H9 (cell line): ENCODE results near the gene MYO1F. TPM values are rescaled to one million over a fixed set of nuclear protein-coding genes. Genes with fewer than 3 reads are reported as not detected.

ENCODE experiments used
- DNase-seq: peaks from one replicate; pipeline ENCODE4 v3.0.0-alpha.2; 2017
- H2AFZ ChIP-seq: one replicate; pipeline ENCODE4 v1.6.1; 2013; ENCODE audit warnings: mild to moderate bottlenecking, low read length, control low read depth, moderate library complexity
- H2AK5ac ChIP-seq: 2 replicates; pipeline ENCODE4 v1.6.1; 2013; ENCODE audit warnings: low read length, control low read depth, mixed read lengths; ENCODE audit not compliant: insufficient read length
- H2BK120ac ChIP-seq: one replicate; pipeline ENCODE4 v1.6.1; 2013; ENCODE audit warnings: low read depth, mild to moderate bottlenecking, low read length, control low read depth, inconsistent platforms; ENCODE audit not compliant: poor library complexity, severe bottlenecking
- H2BK12ac ChIP-seq: 2 replicates; pipeline ENCODE4 v1.6.1; 2013; ENCODE audit warnings: low read length, control low read depth, mixed read lengths, low read depth; ENCODE audit not compliant: insufficient read length
- H2BK15ac ChIP-seq: 2 replicates; pipeline ENCODE4 v1.6.1; 2013; ENCODE audit warnings: low read depth, low read length, control low read depth
- H2BK20ac ChIP-seq: one replicate; pipeline ENCODE4 v1.6.1; 2013; ENCODE audit warnings: low read depth, mild to moderate bottlenecking, low read length, control low read depth, inconsistent platforms; ENCODE audit not compliant: poor library complexity, severe bottlenecking
- H2BK5ac ChIP-seq: 2 replicates; pipeline ENCODE4 v1.6.1; 2013; ENCODE audit warnings: low read length, control low read depth, mixed read lengths; ENCODE audit not compliant: insufficient read length
- H3K14ac ChIP-seq: 2 replicates; pipeline ENCODE4 v1.6.1; 2013; ENCODE audit warnings: low read length, control low read depth; ENCODE audit not compliant: insufficient read depth
- H3K18ac ChIP-seq: 2 replicates; pipeline ENCODE4 v1.6.1; 2013; ENCODE audit warnings: low read depth, mild to moderate bottlenecking, mixed read lengths, low read length, control low read depth; ENCODE audit not compliant: insufficient read length
- H3K23ac ChIP-seq: 2 replicates; pipeline ENCODE4 v1.6.1; 2013; ENCODE audit warnings: low read length, control low read depth, mixed read lengths, low read depth; ENCODE audit not compliant: insufficient read length
- H3K23me2 ChIP-seq: 2 replicates; pipeline ENCODE4 v1.6.1; 2013; ENCODE audit warnings: low read depth, mild to moderate bottlenecking, mixed read lengths, low read length, control low read depth; ENCODE audit not compliant: insufficient read length, poor library complexity, severe bottlenecking
- H3K27ac ChIP-seq: 2 replicates; pipeline ENCODE4 v1.5.1; 2013; ENCODE audit warnings: low read length, control low read depth, mixed read lengths, low read depth; ENCODE audit not compliant: insufficient read length
- H3K27me3 ChIP-seq: 2 replicates; pipeline ENCODE4 v1.6.1; 2013; ENCODE audit warnings: low read length, control low read depth, inconsistent platforms; ENCODE audit not compliant: insufficient read depth
- H3K4ac ChIP-seq: 2 replicates; pipeline ENCODE4 v1.6.1; 2013; ENCODE audit warnings: low read depth, mild to moderate bottlenecking, control low read depth, inconsistent platforms, low read length, moderate library complexity
- H3K4me1 ChIP-seq: 2 replicates; pipeline ENCODE4 v1.6.1; 2013; ENCODE audit warnings: low read length, control low read depth, inconsistent platforms; ENCODE audit not compliant: insufficient read depth
- H3K4me2 ChIP-seq: 2 replicates; pipeline ENCODE4 v1.6.1; 2013; ENCODE audit warnings: low read length, control low read depth, mixed read lengths; ENCODE audit not compliant: insufficient read length, insufficient read depth
- H3K56ac ChIP-seq: 2 replicates; pipeline ENCODE4 v1.6.1; 2013; ENCODE audit warnings: low read depth, mild to moderate bottlenecking, mixed read lengths, low read length, control low read depth; ENCODE audit not compliant: insufficient read length
- H3K79me1 ChIP-seq: 2 replicates; pipeline ENCODE4 v1.6.1; 2013; ENCODE audit warnings: low read depth, mild to moderate bottlenecking, moderate library complexity, low read length, control low read depth, inconsistent platforms; ENCODE audit not compliant: insufficient read depth, poor library complexity, severe bottlenecking
- H3K79me2 ChIP-seq: 2 replicates; pipeline ENCODE4 v1.6.1; 2013; ENCODE audit warnings: low read length, control low read depth, inconsistent platforms; ENCODE audit not compliant: insufficient read depth
- H3K9ac ChIP-seq: 2 replicates; pipeline ENCODE4 v1.6.1; 2013; ENCODE audit warnings: low read length, control low read depth, mixed read lengths; ENCODE audit not compliant: insufficient read length; ENCODE audit errors: extremely low read depth
- H3K9me3 ChIP-seq: one replicate; pipeline ENCODE4 v1.6.1; 2013; ENCODE audit warnings: low read depth, low read length, inconsistent platforms; ENCODE audit not compliant: control insufficient read depth
- H3T11ph ChIP-seq: one replicate; pipeline ENCODE4 v1.6.1; 2013; ENCODE audit warnings: mild to moderate bottlenecking, low read length, control low read depth, inconsistent platforms
- H4K20me1 ChIP-seq: one replicate; pipeline ENCODE4 v1.6.1; 2013; ENCODE audit not compliant: control insufficient read depth, insufficient read length, insufficient read depth
- H4K5ac ChIP-seq: 2 replicates; pipeline ENCODE4 v1.6.1; 2013; ENCODE audit warnings: low read depth, mild to moderate bottlenecking, mixed read lengths, low read length, control low read depth; ENCODE audit not compliant: insufficient read length
- H4K8ac ChIP-seq: replicated peaks from 2 replicates; pipeline ENCODE4 v1.6.1; 2013; ENCODE audit warnings: low read length, control low read depth, mixed read lengths, low read depth; ENCODE audit not compliant: insufficient read length
- H4K91ac ChIP-seq: 2 replicates; pipeline ENCODE4 v1.6.1; 2013; ENCODE audit warnings: low read depth, mild to moderate bottlenecking, moderate library complexity, mixed read lengths, low read length, control low read depth; ENCODE audit not compliant: insufficient read length
- H3K27ac Mint-ChIP-seq, 3 experiments: 2 replicates in 2 of 3; 3 replicates in 1 of 3; pipeline ENCODE4 v1.8.0; 2020 to 2021; ENCODE audit warnings: mixed read lengths in 3 of 3, mild to moderate bottlenecking in 1 of 3, moderate library complexity in 1 of 3
- H3K27me3 Mint-ChIP-seq: 2 replicates; pipeline ENCODE4 v1.8.0; 2021; ENCODE audit warnings: low read depth, mild to moderate bottlenecking, moderate library complexity, mixed read lengths
- H3K36me3 Mint-ChIP-seq, 3 experiments: 2 replicates in 2 of 3; 3 replicates in 1 of 3; pipeline ENCODE4 v1.8.0; 2020 to 2021; ENCODE audit warnings: low read depth in 3 of 3, mixed read lengths in 3 of 3; ENCODE audit not compliant: insufficient read depth in 1 of 3
- H3K4me1 Mint-ChIP-seq, 2 experiments: 2 replicates each; pipeline ENCODE4 v1.8.0; 2020; ENCODE audit warnings: mixed read lengths in 2 of 2
- H3K4me3 Mint-ChIP-seq, 2 experiments: 2 replicates in 1 of 2; 3 replicates in 1 of 2; pipeline ENCODE4 v1.8.0; 2020 to 2021; ENCODE audit warnings: mild to moderate bottlenecking in 2 of 2, mixed read lengths in 2 of 2, moderate library complexity in 1 of 2
- H3K9me3 Mint-ChIP-seq, 2 experiments: 2 replicates in 1 of 2; 3 replicates in 1 of 2; pipeline ENCODE4 v1.8.0; 2020; ENCODE audit warnings: mild to moderate bottlenecking in 2 of 2, mixed read lengths in 2 of 2, moderate library complexity in 1 of 2
- WGBS: extraction: QIAGEN DNeasy Blood & Tissue Kit; methylation state at CpG from one replicate; pipeline ENCODE4 v1.1.7; 2013; ENCODE audit warnings: missing lambda C conversion rate, low lambda C conversion rate, mixed read lengths; ENCODE audit not compliant: insufficient read length; ENCODE audit errors: extremely low coverage; 5-methylcytosine and 5-hydroxymethylcytosine counted together
- total RNA-seq: library from RNA; stranded (reverse); gene quantifications from 2 replicates; pipeline ENCODE4 v1.2.1, GENCODE V29; 2021
- TF ChIP-seq, protein P1 (sequence below): fragments of 200-600 bp; sonication (generic); conservative IDR thresholded peaks from 3 replicates; pipeline ENCODE4 v1.8.0; 2021; ENCODE audit warnings: antibody characterized with exemption, mild to moderate bottlenecking

The MYO1F gene
- total RNA-seq, 1 experiment from 2014 or later, result 1.0 TPM

DNA sequence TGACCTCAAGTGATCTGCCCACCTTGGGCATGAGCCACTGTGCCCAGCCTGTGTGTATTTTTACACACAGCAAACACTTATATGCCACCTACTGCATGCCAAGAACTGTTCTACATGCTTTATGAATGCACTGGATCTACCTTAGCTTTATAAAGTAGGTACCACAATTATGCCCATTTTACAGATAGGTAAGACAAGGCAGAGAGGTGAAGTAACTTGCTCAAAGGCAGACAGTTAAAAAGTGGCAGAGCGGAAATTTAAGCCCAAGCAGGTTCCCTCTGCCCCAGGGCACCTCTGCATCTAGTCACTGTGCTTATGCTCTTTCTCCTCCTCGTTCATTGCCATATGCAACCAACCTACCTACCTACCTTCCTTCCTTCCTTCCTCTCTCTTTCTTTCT lies 22.8 kb upstream of the MYO1F start:
- Histone ChIP-seq H2BK15ac (no peak overlapping the region), H3K23me2 (no peaks in the 10 kb centered on the region), H4K20me1 (no peaks in the 10 kb centered on the region), H2BK120ac (no peak overlapping the region), H2AK5ac (no peak overlapping the region), H3K14ac (no peak overlapping the region), H2BK12ac (no peak overlapping the region), H3K4ac (no peak overlapping the region), H2AFZ (no peak overlapping the region), H4K5ac (no peak overlapping the region), H3K4me2 (no peak overlapping the region), H2BK20ac (no peak overlapping the region), H3K27me3 (no peaks in the 10 kb centered on the region), H3K9me3 (no peaks in the 10 kb centered on the region), H3K27ac (no peak overlapping the region), H4K8ac (no peak overlapping the region), H3T11ph (no peak overlapping the region), H3K4me1 (no peaks in the 10 kb centered on the region), H4K91ac (no peak overlapping the region), H3K9ac (no peak overlapping the region), H3K79me2 (no peaks in the 10 kb centered on the region), H3K23ac (no peak overlapping the region), H3K79me1 (no peaks in the 10 kb centered on the region), H3K18ac (no peak overlapping the region), H3K56ac (no peak overlapping the region), H2BK5ac (no peak overlapping the region)
- Mint-ChIP-seq H3K36me3 (peaks cover 22 to 37% (median 23%) of the 10 kb centered on the region in 3 experiments), H3K27me3 (peaks cover 3% of the 10 kb centered on the region; the same call in 1 of the 2 replicates), H3K4me1 (no peaks in the 10 kb centered on the region), H3K9me3 (peaks cover 3 to 5% of the 10 kb centered on the region in 2 experiments; a peak in 3 of 5 replicates), H3K4me3 (no peak overlapping the region), H3K27ac (no peak overlapping the region)
- TF ChIP-seq, protein P1, sequence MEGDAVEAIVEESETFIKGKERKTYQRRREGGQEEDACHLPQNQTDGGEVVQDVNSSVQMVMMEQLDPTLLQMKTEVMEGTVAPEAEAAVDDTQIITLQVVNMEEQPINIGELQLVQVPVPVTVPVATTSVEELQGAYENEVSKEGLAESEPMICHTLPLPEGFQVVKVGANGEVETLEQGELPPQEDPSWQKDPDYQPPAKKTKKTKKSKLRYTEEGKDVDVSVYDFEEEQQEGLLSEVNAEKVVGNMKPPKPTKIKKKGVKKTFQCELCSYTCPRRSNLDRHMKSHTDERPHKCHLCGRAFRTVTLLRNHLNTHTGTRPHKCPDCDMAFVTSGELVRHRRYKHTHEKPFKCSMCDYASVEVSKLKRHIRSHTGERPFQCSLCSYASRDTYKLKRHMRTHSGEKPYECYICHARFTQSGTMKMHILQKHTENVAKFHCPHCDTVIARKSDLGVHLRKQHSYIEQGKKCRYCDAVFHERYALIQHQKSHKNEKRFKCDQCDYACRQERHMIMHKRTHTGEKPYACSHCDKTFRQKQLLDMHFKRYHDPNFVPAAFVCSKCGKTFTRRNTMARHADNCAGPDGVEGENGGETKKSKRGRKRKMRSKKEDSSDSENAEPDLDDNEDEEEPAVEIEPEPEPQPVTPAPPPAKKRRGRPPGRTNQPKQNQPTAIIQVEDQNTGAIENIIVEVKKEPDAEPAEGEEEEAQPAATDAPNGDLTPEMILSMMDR, result no peak
- no CpG with 5 or more reads among the region's 2 CpGs for WGBS
- DNase-seq, result no peak
